GM18870 (cell line): ENCODE results near the gene UNC5C.

Experiments used
- ATAC-seq: cut with Tn5 transposase; IDR thresholded peaks from one replicate; pipeline ENCODE4 v1.9.1; 2021; ENCODE audit warnings: moderate library complexity; ENCODE audit not compliant: unreplicated experiment

The UNC5C gene

DNA sequence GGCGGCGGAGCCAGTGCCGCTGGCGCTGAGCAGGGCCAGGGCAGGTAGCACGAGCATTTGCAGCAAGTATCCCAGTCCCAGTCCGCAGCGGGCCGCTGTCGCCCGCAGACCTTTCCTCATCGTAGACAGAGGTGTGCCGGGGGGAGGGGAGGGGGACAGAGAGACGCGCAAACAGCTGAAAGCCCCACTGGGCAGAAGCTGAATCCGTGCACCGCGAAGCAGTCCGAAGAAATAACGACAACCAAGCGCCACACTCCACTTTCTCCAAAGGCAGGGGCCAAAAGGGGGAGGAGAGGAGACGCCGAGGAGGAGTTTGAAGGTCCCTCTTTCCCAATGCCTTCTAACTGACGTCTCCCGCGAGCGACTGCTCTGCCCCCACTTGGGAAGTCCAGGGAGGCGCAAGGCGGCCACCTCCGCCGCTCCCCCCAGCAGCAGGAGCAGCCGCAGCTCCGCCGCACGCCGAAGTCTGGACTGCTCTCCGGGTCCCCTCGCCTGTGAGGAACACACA is at the start of gene UNC5C:
Gene UNC5C (minus strand): TSS at position 236 of the 508 bp plus-strand sequence.
- no peak for ATAC-seq

DNA sequence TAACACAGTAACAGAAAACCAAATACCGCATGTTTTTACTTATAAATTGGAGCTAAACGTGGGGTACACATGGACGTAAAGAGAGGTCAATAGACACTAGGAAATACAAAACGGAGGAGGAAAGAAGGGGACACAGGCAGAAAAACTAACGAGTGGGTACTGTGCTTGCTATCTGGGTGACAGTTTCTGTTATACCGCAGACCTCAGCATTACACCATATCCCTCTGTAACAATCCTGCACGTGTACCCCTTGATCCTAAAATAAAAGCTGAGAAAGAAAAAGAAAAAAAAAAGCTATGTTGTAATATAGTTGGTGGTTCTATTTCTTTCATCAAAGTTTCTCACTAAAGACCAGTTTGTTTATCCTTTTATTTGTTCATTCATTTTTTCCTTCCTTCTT is 47.9 kb upstream of the UNC5C start:
- no peak for ATAC-seq

DNA sequence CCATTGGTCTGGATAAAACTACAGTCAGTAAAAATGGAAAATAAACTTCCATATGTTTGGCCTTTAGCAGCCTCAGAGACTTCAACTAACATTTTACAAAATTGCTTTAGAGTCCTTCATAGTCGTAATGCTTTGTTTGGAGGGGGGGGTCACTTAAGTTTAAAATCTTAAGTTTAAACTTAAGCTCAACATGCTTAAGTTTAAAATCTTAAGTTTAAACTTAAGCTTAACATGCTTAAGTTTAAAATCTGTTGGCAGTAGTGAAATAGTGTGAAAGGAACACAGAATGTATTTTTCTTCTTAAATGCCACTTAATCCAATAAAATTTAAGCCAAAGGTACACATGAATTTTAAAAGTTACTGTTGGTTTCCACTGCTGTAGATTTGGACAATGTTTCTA is 45.9 kb upstream of the UNC5C start:
- no peak for ATAC-seq

DNA sequence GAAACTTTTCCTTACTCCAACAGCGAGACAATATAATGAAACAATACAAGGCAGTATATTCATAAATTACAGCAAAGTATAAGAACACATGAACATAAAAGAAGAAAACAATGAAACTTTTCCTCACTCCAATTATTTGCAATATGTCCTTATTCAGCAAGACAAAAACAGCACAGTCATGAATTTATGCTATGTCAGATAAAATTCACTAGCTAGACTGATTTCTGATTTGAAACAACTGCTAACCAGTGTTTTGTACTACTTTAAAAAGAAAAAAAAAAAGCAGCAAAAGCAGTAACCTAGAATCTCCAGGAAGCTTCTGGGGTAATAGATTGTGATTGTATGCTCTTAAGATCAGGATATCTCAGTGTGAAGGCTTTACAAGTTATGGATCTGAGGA is 45.2 kb upstream of the UNC5C start:
- no peak for ATAC-seq

DNA sequence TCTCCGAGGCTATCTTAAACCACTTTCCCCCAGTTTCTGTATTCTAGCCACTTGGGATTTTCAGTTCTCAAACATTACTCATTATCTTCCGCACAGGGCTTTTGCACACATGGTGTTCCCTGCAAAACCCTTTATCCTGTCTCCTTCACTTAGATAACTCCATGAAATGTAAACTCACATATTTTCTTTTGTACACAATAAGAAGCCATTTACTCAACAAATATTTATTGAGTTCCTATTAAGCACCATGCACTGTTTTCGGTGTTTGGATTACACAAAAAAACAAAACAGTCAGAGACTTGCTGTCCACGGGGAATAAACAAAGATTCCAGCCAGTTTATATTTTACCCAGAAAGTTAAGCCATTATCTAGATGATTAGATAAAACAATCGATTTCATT is 42.5 kb upstream of the UNC5C start:
- no peak for ATAC-seq

DNA sequence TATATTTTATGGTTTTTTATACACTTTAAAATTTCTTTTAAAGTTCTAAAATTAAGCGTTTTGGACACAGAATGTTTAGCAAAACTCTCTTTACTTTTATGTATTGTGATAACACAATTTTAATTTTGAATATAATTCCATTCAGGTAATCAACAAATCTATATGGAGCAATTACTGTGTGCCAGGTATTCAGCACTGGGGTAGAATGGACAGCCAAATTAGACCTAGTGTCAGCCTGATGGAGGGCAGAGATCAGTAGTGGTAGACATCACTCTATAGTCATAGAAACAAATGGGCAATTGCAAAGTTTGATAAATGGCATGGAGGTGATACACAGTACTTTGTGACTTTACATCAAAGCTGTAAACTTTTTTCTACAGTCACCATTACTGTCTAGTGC is 41.8 kb upstream of the UNC5C start:
- no peak for ATAC-seq

DNA sequence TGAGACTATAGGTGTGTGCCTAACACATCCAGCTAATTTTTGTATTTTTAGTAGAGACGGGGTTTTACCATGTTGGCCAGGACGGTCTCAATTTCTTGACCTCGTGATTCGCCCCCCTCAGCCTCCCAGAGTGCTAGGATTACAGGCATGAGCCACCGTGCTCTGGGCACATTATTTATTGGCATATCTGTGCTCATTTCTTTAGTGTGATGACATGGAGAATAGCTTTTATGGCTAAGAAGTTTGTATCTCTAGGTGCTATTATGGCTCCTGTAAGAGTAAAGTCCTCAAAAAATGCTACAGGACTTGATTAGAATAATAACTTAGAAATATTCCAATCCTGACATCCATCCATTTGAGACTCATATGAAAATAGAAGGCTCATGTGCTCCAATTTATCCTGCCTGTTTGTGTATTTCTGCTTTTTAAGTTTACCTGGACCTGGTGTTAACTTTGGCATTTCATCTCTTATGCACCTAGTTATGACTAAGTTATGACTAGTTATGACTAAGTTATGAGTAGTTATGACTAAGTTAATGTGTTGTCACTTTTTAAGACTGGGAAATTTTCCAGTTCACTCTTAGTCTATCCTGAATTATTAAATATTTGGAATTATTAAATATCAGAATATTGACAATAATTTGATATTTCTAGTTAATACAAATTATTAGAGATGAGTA is 36.4 kb upstream of the UNC5C start:
- ATAC-seq: no peak

DNA sequence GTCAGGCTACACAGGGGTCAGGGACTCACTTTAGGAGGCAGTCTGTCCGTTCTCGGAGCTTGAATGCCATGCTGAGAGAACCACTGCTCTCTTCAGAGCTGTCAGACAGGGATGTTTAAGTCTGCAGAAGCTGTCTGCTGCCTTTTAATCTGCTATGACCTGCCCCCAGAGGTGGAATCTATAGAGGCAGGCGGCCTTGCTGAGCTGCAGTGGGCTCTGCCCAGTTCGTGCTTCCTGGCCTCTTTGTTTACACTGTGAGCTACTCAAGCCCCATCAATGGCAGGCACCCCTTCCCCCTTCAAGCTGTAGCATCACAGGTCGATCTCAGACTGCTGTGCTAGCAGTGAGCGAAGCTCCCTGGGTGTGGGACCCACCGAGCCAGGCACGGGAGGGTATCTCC is 31.5 kb upstream of the UNC5C start:
- no peak for ATAC-seq

DNA sequence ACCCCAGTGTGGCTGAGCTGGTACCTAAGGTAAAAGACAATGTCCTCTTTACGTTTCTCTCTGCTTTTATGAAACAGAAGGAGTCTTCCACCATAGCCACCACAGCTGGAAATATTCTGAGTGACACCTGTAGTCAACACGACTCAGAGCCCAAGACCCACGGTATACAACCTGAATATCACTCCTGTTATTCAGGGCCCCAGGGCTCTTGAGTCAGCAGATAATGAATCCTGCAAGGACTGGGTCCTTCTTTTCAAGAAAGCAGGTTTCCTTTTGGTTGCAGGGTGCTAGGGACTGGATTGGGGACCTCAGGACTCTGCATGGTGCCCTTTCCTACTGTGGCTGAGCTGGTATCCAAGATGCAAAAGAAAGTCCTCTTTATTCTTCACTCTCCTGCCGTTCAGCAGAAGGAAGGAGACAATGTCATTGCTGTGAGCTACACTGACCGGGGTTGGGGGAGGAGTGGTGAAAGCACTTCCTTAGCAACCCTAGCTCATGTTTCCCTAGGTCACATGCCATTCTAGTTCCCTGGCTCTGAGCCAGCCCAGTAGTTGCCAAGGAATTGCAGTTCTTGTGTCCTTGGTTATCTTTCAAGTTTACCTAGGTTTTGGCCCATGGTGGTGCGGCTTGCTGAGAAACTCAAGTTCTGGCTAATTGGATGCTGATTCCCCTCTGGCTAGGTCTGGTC is 23.7 kb upstream of the UNC5C start:
- no peak for ATAC-seq

DNA sequence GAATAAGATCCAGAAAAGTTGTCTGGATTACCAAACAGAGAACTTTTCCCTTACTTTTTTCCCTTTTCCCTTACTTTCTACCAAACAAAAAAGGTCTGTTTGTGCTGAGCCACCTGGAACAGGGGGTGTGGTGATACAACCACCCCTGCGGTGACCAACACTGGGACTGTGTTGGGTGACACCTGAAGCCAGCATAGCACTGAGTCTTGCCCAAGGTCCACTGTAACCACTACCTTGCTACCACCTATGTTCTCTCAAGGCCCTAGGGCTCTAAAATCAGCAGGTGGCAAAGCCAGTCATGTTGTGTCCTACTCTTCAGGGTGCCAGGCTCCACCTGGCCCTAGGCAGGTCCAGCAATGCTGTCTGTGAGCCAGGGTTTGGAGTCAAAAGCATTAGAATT is 22.8 kb upstream of the UNC5C start:
- ATAC-seq: no peak

DNA sequence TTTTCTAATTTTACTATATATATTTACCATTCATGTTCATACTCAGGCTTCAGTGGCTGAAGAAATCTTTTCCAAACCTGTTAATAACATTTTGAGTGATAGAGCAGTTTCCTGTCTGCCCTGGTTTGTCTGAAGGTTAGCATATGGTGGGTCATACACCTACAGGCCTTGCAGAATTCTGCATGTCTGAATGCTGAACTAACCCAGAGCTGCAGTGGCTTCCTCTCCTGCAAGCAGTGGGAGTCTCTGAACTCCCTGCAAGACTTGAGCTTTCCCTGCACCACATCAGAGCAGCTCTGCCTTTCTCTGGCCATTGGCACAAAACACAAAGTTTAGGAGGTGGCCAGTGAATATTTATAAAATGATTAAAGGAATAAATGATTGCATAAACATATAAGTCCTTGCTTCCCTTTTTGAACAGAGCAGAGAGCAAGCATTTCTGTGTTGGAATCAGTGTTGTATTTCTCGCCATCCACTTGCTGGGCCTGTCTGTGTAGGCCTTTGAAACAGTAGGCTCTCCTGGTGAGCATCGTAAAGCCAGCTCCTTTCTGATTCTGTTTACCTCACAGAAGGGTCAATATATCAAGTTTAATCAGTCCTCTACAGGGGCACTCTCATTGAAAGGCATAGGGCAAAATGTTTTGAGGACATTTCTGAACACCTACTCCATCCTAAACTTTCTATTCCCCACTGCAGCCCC is 15.0 kb upstream of the UNC5C start:
- no peak for ATAC-seq

DNA sequence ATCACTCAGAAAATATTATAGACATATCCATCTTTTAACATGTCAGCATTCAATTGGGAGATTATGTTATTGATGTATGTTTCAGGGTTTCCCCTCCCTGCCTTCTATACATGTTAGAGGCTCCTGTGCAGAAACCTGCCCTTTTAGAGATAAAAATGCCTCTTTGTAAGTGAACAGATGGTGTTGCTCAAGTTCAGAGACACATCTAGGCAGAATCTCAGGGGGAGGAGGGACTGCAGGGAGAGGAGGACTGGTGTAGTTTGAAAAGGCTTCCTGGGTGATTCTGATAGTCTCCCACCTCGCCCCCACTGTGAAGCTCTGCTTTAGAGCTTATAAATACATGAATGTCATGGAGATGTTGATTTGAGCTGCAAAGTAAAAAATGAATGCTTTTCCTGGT is 12.0 kb upstream of the UNC5C start:
- ATAC-seq: no peak

DNA sequence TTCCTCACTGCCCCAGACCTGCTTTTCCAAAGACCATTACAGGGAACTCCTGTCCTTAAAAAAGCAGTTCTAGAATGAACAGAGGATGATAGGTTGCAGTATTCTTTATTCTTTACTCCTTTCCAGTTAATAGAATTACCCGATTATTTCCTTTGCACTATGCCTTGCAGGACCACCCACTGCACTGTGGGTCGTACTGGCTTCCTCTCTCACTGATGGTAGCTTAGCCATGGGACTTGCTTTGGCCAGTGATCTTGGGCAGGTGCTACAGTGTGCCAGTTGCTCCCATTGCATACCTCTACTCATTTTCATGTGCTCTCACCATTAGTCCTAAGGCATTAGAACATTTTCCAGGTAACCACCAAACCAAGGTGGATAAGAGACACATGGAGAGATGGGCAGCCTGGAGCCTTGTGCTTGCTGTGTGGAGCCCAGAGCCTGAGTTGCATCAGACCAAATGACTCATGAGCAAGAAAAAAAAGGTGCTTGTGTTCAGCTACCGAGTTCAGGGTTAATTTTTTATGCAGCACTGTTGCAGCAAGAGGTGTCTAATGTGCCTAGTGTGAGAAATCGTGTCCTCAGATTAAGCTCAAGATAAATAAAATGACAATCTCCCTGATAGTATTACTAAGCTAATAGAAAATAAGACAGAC is 7.6 kb upstream of the UNC5C start:
- no peak for ATAC-seq

DNA sequence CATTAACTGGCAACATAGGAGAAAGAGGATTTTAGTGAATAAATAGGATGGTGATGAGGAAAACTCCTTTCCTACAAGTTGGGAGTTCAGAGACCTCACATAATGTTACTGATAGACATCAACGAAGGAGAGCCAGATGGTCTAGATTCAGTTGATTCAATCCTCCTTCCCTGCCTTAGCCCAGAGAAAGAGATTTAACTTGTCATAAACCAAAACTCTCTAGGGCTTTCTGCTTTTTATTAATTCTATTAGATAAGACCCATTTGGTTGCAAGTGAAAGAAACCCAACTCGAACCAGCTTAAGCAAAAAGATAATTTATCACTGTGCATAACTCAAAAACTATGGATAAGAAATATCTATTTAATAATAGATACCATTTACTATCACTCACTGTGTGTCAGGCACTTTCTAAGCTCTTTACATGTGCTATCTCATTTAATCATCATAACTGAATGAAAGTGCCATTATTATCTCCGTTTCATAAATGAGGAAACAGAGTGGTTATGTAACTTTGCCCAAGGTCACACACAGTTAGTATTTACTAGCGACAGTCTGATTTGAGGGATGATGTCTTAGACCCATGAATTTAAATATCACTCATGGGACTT is 4.3 kb upstream of the UNC5C start:
- ATAC-seq: no peak

DNA sequence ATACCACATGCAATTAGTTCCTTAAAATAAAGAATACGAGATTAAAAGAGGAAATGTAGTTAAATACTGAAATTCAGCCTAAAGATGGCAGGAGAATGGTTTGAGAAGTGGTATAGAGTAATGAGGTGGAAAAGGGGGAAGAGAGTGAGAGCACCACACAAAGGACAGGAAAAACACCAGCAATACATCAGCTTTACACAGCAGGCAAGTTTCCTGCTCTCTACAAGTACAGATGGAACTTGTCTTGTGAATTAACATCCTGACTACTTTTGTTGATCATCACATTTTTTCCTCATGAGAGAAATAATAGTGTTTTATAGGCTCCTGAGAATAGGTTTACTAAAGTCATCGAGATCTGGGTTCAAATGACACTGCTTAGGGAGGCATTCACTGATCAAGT is 2.9 kb upstream of the UNC5C start:
- no peak for ATAC-seq

DNA sequence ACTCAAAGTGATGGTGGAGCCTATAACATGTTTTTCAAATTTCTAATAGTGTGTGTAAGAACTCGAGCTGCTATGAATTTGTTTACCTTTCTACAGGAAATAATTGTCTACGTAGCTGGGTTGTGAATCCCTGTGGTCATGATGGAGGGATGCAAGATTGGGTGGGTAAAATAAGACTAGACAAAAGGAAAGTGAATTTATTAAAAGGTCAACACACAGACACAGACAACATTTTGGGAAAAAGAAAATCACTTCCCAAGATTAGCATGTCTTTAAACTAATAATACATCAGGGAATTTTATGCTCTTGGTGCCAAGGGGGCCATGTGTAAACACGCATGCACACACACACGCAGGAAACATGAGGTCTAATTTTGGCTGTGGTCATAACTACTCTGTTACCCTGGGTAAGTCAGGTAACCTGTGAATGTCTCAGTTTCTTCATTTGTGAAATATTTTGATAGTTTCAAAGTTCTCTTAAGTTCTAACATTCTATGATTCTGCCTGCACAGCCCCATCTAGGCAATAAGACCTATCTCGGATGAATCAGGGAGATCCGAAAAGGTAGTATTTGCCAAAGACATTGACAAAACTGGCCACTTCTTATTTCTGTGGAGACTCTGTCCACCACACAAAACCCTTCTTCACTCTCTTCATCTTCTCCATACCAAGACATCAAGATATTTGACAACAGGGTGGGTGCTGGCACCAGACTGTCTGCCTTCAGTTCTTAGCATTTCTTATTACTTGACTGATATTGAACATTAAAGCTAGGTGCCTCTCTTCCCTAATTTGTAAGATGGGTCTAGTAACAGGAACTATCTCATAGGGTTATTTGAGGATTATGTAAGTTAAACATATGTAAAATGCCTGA is 1.6 kb upstream of the UNC5C start:
- ATAC-seq: no peak

DNA sequence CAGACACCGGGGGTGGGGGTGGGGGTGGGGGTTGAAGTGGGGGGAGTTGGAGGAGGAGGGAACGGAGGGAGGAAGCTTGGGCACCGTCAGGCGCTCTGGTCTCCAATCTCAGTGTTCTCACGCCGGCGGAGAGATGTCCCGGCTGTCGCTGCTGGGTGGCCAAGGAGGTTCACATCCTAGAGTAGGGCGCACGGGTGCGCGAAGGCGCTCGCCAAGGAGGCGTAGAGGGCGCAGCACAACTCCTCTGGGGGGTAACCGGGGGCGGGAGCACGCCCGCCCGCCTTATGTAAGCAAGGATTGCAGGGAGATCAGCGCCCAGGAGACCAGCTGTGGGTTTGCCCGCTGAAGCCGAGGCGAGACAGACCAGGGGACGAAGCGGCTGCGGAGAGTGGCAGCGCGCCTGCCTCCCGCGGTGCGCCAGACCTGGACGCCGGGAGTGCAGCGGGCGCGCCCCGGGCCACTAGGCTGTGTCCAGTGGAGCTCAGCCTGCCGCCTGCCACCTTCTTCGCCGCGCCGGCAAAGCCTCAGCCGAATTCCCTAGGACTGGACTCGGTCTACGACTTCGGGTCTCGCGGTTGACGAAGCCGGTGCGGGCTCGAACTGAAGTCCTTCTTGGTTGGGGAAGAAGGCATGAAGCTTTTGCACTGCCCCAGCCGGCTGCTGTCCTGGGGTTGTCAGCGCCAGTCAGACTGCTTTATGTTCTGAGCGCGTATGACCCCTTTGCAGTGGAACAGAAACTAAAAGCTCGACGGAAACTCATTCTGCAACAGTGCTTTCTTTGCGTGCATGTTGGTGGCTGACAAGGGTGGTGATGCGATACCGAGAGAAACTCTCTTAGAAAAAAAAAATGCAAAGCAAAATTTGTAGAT is 707 bp upstream of the UNC5C start:
- peak; percentile 97 for ATAC-seq

DNA sequence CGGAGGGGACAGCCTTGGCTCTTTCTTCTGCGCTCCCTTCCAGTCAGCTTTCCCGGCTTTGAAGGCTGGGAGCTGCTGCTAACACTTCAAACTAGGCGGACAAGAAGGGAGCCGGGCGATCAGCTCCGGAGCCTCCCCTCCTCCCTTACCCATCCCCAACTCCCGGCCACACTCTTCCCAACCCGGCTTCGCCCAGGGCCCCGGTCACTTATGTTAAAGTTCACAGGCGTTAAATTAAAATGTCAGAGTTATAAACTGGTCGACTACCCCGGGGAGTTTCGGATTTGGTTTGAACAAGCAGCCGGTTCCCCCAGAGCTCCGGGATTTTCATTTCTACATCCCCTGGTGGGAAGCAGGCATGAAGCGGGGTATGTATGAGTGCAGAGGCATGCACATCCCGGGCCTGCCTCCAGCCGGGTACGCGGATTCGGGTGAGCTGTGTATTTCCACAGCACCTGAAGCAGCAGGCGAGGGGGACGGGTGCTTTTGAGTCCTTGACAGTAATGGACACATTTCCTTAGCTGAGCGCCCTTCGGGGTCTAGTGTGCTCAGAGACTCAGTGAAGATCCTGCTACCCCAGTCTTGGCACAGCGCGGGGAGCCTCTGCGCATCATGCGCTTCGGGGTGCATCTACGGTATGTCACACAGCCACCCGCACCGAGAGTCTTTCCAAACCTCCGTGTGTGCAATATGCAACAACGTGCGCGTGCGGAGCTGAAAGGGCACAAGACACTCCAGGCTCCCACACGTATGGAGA is 880 bp downstream of the UNC5C start:
- ATAC-seq: no peak
